ENCODE data around the gene PIGR.
A peak's percentile ranks its signal among the peaks of the same experiment; 100 is the strongest.
"Not testable (repeated sequence)": the region's sequence is repeated elsewhere in the genome, so short reads cannot be mapped to it uniquely, and the experiment has no call there.

PIGR gene

GRCh38 chr1:206939131-206939530, 7.1 kb downstream of the PIGR start:
- no peaks in the 10 kb centered on the region for H3K27me3 ChIP-seq (ENCODE audit: low read depth)
- no peaks in the 10 kb centered on the region for H3K4me1 ChIP-seq
- in situ Hi-C loops (cut with MboI; ENCODE audit: low sequenced_read_pairs) = no loop called here
- DNase-seq (ENCODE audit: low spot score in 2 of 2) = no peak
- H3K36me3 ChIP-seq (replicated peaks) = no peaks in the 10 kb centered on the region
- H3K9me3 ChIP-seq = no peaks in the 10 kb centered on the region
- H3K4me3 ChIP-seq = no peak overlapping the region

- no peak for DNase-seq (ENCODE audit: low spot score in 2 of 2)
- H3K9me3 ChIP-seq = no peaks in the 10 kb centered on the region
- in situ Hi-C loops (cut with MboI; ENCODE audit: low sequenced_read_pairs) = no loop called here
- no peaks in the 10 kb centered on the region for H3K4me1 ChIP-seq
- no peak overlapping the region for H3K4me3 ChIP-seq
- H3K27me3 ChIP-seq (ENCODE audit: low read depth) = no peaks in the 10 kb centered on the region
- H3K36me3 ChIP-seq (replicated peaks) = no peaks in the 10 kb centered on the region
Observed at GRCh38 chr1:206937425-206937824, 8.8 kb downstream of the PIGR start.

- Histone ChIP-seq H3K27me3 (ENCODE audit: low read depth) (no peaks in the 10 kb centered on the region), H3K4me1 (no peaks in the 10 kb centered on the region), H3K4me3 (no peak overlapping the region), H3K9me3 (no peaks in the 10 kb centered on the region), H3K36me3 (replicated peaks) (no peaks in the 10 kb centered on the region)
- peak; percentile 8 to 72 for DNase-seq (ENCODE audit: low spot score in 2 of 2)
- in situ Hi-C loops (cut with MboI; ENCODE audit: low sequenced_read_pairs) = no loop called here
Observed at GRCh38 chr1:206935491-206936067, 10.7 kb downstream of the PIGR start.

- no peaks in the 10 kb centered on the region for H3K27me3 ChIP-seq (ENCODE audit: low read depth)
- no peaks in the 10 kb centered on the region for H3K9me3 ChIP-seq
- H3K4me1 ChIP-seq = no peaks in the 10 kb centered on the region
- in situ Hi-C loops (cut with MboI; ENCODE audit: low sequenced_read_pairs) = no loop called here
- H3K36me3 ChIP-seq (replicated peaks) = no peaks in the 10 kb centered on the region
- no peak overlapping the region for H3K4me3 ChIP-seq
- peak in 1 of 2 experiments; percentile 66 for DNase-seq (ENCODE audit: low spot score in 2 of 2)
Observed at GRCh38 chr1:206933333-206933945, 12.8 kb downstream of the PIGR start.

DNA sequence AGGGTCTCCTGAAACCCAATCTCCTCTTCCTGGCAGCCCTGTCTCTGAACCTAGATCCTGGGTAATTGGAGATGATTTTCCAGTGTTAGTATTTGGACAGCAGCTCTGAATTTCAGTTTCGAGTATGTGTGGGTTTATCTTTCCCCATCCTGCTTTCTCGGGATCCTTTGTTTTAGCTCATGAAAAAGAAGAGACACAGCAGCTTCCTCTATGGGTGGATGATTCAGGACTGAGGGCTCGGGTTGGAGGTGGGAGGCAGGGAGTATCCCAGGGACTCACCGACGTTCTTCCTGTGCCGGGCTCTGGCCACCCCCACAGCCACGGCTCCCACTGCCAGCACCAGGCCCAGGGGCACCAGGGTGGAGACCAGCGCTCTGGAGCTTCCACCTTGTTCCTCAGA, 14.1 kb downstream of the PIGR start:
- Histone ChIP-seq H3K36me3 (replicated peaks) (no peaks in the 10 kb centered on the region), H3K4me1 (no peaks in the 10 kb centered on the region), H3K27me3 (ENCODE audit: low read depth) (no peaks in the 10 kb centered on the region), H3K9me3 (no peaks in the 10 kb centered on the region), H3K4me3 (no peak overlapping the region)
- in situ Hi-C loops (cut with MboI; ENCODE audit: low sequenced_read_pairs) = no loop called here
- no peak for DNase-seq (ENCODE audit: low spot score in 2 of 2)

DNA sequence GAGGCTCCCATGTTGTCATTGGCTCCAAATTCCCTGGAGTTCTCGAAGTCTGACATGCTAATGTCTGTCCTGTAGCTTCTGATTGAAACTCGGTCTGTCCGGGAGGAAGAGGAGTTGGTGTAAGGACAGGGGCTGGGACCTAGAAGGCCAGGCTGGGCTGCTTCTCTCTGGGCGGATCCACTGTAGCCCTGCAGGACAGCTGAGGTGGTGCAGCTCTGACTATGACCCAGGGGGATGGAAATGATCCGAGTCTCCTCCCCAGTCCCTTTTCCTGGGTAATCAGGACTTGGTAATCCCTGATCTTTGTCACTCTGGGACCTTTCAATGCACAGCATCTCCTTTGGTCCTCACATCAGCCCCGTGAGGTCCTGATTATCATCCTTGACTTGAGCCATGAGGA, 14.6 kb downstream of the PIGR start:
- H3K4me3 ChIP-seq = no peak overlapping the region
- in situ Hi-C loops (cut with MboI; ENCODE audit: low sequenced_read_pairs) = no loop called here
- H3K36me3 ChIP-seq (replicated peaks) = no peaks in the 10 kb centered on the region
- no peaks in the 10 kb centered on the region for H3K4me1 ChIP-seq
- DNase-seq (ENCODE audit: low spot score in 2 of 2) = no peak
- H3K27me3 ChIP-seq (ENCODE audit: low read depth) = no peaks in the 10 kb centered on the region
- no peaks in the 10 kb centered on the region for H3K9me3 ChIP-seq

DNA sequence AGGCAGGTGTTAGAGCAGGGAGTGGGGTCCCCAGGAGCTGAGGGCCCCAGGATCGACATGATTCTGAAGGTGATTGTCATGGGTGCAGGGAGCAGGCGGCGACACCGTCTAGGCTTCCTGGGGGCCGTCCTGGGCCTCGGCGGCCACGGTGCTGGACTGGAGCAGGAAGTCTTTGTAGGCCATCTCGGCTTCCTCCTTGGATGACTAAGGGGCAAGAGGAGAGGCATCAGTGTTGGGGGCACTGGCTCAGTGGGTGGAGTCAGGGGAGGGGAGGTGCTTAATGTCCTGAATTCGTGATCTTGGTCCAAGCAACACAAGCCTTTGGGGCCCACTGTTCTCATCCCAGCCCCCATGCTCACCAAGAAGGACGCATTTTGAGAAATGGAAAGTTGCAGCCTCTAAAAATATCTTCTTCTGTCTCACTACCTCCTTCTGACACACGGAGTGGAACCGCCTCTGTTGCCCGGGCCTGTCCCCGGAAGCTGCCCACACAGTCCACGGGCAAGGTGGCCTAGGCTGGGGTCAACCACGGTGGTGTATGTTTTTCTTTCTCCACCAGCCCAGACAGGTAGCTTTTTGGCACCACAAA, 16.0 kb downstream of the PIGR start:
- Histone ChIP-seq H3K4me3 (no peak overlapping the region), H3K9me3 (no peaks in the 10 kb centered on the region), H3K27me3 (ENCODE audit: low read depth) (no peaks in the 10 kb centered on the region), H3K36me3 (replicated peaks) (no peaks in the 10 kb centered on the region), H3K4me1 (no peaks in the 10 kb centered on the region)
- no peak for DNase-seq (ENCODE audit: low spot score in 2 of 2)
- in situ Hi-C loops (cut with MboI; ENCODE audit: low sequenced_read_pairs) = no loop called here

DNA sequence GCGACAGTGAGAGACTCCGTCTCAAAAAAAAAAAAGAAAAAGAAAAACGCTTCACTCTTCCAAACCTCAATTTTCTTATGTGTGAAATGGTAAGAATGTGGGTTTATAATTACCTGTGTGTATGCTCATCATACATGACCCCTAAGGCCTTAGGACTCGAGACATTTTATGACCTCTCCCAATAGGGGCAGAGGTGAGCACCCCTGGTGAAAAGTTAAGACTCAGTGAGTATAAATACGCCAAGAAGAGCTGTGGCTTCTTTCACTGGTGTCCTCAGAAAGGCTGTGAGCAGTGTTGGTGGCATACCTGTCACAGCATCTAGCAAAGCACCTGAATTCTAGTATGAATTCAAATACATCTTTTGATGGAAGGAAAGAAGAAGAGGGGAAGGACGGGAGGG, 16.7 kb downstream of the PIGR start:
- no peak for DNase-seq (ENCODE audit: low spot score in 2 of 2)
- H3K9me3 ChIP-seq = no peaks in the 10 kb centered on the region
- in situ Hi-C loops (cut with MboI; ENCODE audit: low sequenced_read_pairs) = no loop called here
- no peaks in the 10 kb centered on the region for H3K4me1 ChIP-seq
- H3K36me3 ChIP-seq (replicated peaks) = no peaks in the 10 kb centered on the region
- no peak overlapping the region for H3K4me3 ChIP-seq
- H3K27me3 ChIP-seq (ENCODE audit: low read depth) = no peaks in the 10 kb centered on the region

- H3K4me3 ChIP-seq = no peak overlapping the region
- no peaks in the 10 kb centered on the region for H3K36me3 ChIP-seq (replicated peaks)
- no peaks in the 10 kb centered on the region for H3K4me1 ChIP-seq
- H3K9me3 ChIP-seq = no peaks in the 10 kb centered on the region
- H3K27me3 ChIP-seq (ENCODE audit: low read depth) = no peaks in the 10 kb centered on the region
- DNase-seq (ENCODE audit: low spot score in 2 of 2) = no peak
- in situ Hi-C loops (cut with MboI; ENCODE audit: low sequenced_read_pairs) = no loop called here
Observed at GRCh38 chr1:206926286-206926685, 20.0 kb downstream of the PIGR start.

DNA sequence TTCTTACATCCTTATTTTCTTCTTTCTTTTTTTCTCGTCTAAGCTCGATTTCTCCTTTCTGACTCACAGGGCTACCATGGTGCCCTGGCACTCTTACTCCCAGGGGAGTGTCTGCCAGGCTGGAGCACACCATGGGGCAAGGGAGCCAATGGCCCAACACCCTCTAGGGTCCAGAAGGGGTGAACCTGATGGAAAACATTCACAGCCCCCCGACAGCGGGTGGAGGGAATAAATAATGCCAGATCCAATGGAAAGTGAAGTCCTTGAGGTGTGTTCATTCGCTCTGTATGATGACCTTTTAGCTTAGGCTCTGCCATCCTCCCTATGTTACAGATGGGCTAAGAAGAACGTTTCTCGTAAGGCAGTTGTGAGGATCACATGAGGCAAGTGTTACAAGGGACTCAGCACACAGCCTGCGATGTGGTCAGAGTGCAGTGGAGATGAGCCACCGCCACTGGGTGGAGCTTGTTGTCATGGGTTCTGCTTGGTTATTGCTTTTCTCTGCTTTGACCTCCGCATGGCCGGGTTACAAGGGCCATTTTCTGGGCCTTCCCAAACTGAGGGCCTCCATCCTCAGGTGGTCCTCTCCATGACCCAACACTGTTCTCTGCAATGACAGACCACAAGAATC, 21.0 kb downstream of the PIGR start:
- no peaks in the 10 kb centered on the region for H3K4me1 ChIP-seq
- H3K9me3 ChIP-seq = no peaks in the 10 kb centered on the region
- no peaks in the 10 kb centered on the region for H3K36me3 ChIP-seq (replicated peaks)
- no peak for DNase-seq (ENCODE audit: low spot score in 2 of 2)
- in situ Hi-C loops (cut with MboI; ENCODE audit: low sequenced_read_pairs) = no loop called here
- no peaks in the 10 kb centered on the region for H3K27me3 ChIP-seq (ENCODE audit: low read depth)
- H3K4me3 ChIP-seq = no peak overlapping the region

DNA sequence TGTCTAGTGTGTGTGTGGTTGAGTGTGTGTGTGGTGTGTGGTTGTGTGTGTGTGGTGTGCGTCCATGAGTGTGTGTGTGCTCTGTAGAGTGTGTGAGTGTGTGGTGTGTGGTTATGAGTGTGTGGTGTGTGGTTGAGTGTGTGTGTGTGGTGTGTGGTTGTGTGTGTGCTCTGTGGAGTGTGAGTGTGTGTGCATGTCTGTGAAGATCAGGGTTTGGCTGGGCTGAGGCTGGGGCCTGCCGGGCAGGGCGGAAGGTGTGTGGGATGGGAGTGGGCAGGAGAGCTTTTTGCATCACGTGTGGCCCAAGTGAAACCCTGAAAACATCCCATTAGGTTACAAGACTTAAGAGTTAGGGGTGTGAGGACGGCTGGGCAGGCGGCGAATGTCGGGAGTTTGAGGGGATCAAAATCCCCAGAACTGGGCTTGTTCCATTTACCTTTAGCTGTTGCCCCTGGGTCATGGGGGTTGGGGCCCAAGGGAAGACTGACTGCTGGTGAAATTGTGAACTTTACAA, 21.6 kb downstream of the PIGR start:
- no peaks in the 10 kb centered on the region for H3K4me1 ChIP-seq
- H3K9me3 ChIP-seq = no peaks in the 10 kb centered on the region
- H3K27me3 ChIP-seq (ENCODE audit: low read depth) = no peaks in the 10 kb centered on the region
- in situ Hi-C loops (cut with MboI; ENCODE audit: low sequenced_read_pairs) = no loop called here
- no peaks in the 10 kb centered on the region for H3K36me3 ChIP-seq (replicated peaks)
- no peak overlapping the region for H3K4me3 ChIP-seq
- DNase-seq (ENCODE audit: low spot score in 2 of 2) = no peak

DNA sequence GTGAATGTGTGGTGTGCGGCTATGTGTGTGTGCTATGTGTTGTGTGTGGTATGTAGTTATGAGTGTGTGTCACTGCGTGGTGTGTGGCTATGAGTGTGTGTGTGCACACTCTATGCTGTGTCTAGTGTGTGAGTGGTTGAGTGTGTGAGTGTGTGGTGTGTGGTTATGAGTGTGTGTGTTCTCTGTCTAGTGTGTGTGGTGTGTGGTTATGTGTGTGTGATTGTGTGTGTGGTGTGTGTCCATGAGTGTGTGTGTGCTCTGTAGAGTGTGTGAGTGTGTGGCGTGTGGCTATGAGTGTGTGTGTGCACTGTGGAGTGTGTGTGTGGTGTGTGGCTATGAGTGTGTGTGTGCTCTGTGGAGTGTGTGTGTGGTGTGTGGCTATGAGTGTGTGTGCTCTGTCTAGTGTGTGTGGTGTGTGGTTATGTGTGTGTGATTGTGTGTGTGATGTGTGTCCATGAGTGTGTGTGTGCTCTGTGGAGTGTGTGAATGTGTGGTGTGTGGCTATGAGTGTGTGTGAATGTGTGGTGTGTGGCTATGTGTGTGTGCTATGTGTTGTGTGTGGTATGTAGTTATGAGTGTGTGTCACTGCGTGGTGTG, 22.2 kb downstream of the PIGR start:
- H3K9me3 ChIP-seq; H3K27me3 ChIP-seq (ENCODE audit: low read depth); H3K4me3 ChIP-seq; DNase-seq (ENCODE audit: low spot score in 2 of 2); in situ Hi-C loops (cut with MboI; ENCODE audit: low sequenced_read_pairs); H3K36me3 ChIP-seq (replicated peaks); H3K4me1 ChIP-seq: not testable (repeated sequence)

DNA sequence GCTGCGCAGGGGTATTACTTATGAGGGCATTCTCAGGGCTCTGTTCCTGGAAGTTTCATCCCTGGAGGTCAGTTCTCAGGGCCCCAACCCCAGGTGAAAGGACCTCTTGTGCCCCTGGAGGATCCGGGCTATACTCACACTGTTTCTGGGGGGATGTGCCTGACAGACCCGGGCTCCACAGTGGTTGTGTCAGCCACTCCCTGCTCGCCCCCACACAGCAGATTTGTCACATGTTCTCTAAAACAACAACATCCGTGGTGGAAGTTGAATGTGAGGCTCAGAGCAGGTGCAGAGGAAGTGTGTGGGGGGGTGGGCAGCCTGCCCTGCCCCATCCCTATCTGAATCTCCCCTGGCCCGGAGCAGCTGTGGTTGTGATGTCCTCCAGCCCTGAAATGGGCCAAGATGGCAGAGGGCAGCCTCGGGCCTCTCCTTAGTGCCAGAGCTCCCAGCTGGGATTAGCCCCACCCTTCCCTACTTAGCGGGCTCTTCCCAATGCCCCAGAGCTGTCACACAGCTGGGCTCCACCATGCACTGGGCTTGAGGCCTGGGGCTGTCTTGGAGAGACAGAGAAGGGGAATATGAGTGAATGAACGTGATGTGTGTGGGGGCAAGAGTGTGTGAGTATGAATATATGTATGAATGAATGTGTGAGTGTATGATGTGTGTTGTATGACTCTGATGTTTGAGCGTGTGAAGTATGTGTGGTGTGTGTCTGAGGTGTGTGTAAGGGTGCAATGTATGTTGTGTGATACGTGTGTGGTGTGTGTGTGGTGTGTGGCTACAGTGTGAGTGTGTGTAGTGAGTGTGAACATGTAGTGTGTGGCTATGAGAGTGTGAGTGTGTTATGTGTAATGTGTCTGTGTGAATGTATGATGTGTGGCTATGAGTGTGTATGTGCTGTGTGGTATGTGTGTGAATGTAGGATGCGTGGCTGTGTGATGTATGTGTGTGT, 23.0 kb downstream of the PIGR start:
- Histone ChIP-seq H3K9me3 (no peaks in the 10 kb centered on the region), H3K27me3 (ENCODE audit: low read depth) (no peaks in the 10 kb centered on the region), H3K36me3 (replicated peaks) (no peaks in the 10 kb centered on the region), H3K4me1 (no peaks in the 10 kb centered on the region), H3K4me3 (no peak overlapping the region)
- in situ Hi-C loops (cut with MboI; ENCODE audit: low sequenced_read_pairs) = no loop called here
- no peak for DNase-seq (ENCODE audit: low spot score in 2 of 2)

Measured in HAP-1 (cell line).